Fibroblast of lung (primary cell): ENCODE results near the gene GARIN5A. TPM values are rescaled to one million over a fixed set of nuclear protein-coding genes. Genes with fewer than 3 reads are reported as not detected.
"Not testable (repeated sequence)": the region's sequence is repeated elsewhere in the genome, so short reads cannot be mapped to it uniquely, and the experiment has no call there.

Experiments
- DNase-seq, 2 donors: peaks; one replicate each; pipeline versions ENCODE4 v3.0.0 to v3.0.0-alpha.2; 2010; ENCODE audit warnings: low read depth in 2 of 2
- H2AFZ ChIP-seq: 2 replicates; pipeline ENCODE4 v1.5.1; 2012; ENCODE audit warnings: low read length, control low read depth, inconsistent platforms
- H3K27ac ChIP-seq: 2 replicates; pipeline ENCODE4 v1.5.1; 2011; ENCODE audit warnings: low read length, control low read depth; ENCODE audit not compliant: insufficient read depth
- H3K27me3 ChIP-seq: 2 replicates; pipeline ENCODE4 v1.5.1; 2011; ENCODE audit warnings: mild to moderate bottlenecking, low read length; ENCODE audit not compliant: control insufficient read depth, insufficient read depth
- H3K36me3 ChIP-seq: 2 replicates; pipeline ENCODE4 v1.5.1; 2011; ENCODE audit warnings: low read length; ENCODE audit not compliant: control insufficient read depth, insufficient read depth
- H3K4me1 ChIP-seq: 2 replicates; pipeline ENCODE4 v1.5.1; 2011; ENCODE audit warnings: low read length; ENCODE audit not compliant: control insufficient read depth, insufficient read depth; ENCODE audit errors: extremely low read depth
- H3K4me2 ChIP-seq: 2 replicates; pipeline ENCODE4 v1.5.1; 2011; ENCODE audit warnings: low read length, control low read depth; ENCODE audit not compliant: insufficient read depth; ENCODE audit errors: extremely low read depth
- H3K4me3 ChIP-seq, 4 experiments: fragments of 200-600 bp in 1 of 4; sonication (generic) in 1 of 4; replicated peaks in 1 of 4; 2 replicates each; pipeline ENCODE4 v1.5.1; 2011 to 2016; ENCODE audit warnings: low read length in 4 of 4, low read depth in 3 of 4, mild to moderate bottlenecking in 3 of 4, control low read depth in 2 of 4, inconsistent platforms in 1 of 4, mixed read lengths in 1 of 4; ENCODE audit not compliant: insufficient read depth in 1 of 4; ENCODE audit errors: control extremely low read depth in 1 of 4
- H3K79me2 ChIP-seq: 2 replicates; pipeline ENCODE4 v1.5.1; 2012; ENCODE audit warnings: mild to moderate bottlenecking, low read length, inconsistent platforms; ENCODE audit not compliant: control insufficient read depth, insufficient read depth
- H3K9ac ChIP-seq: 2 replicates; pipeline ENCODE4 v1.5.1; 2011; ENCODE audit warnings: mild to moderate bottlenecking, low read length, control low read depth; ENCODE audit not compliant: insufficient read depth
- H3K9me3 ChIP-seq: 2 replicates; pipeline ENCODE4 v1.5.1; 2012; ENCODE audit warnings: low read depth, low read length; ENCODE audit not compliant: control insufficient read depth, insufficient read depth
- H4K20me1 ChIP-seq: 2 replicates; pipeline ENCODE4 v1.5.1; 2011; ENCODE audit warnings: low read length; ENCODE audit not compliant: control insufficient read depth, insufficient read depth; ENCODE audit errors: extremely low read depth
- EZH2 ChIP-seq: IDR thresholded peaks from 2 replicates; pipeline ENCODE4 v1.5.1; 2012; ENCODE audit warnings: low read length, control low read depth, mild to moderate bottlenecking; ENCODE audit errors: missing control alignments
- polyA plus RNA-seq, 2 donors: library from polyadenylated mRNA; depleted of rRNA in 1 of 2; stranded (reverse) in 1 of 2; unstranded in 1 of 2; fragments of >200 nt; gene quantifications; 2 replicates each; pipeline ENCODE4 v1.2.1, GENCODE V29; 2011 to 2012; ENCODE audit warnings: missing spikeins in 1 of 2
- total RNA-seq: library from RNA; depleted of rRNA; stranded (reverse); fragments of >200 nt; gene quantifications from 2 replicates; pipeline ENCODE4 v1.2.1, GENCODE V29; 2014
- TF ChIP-seq, protein P1 (sequence below), 2 donors: IDR thresholded peaks in 1 of 2; conservative IDR thresholded peaks in 1 of 2; 1 replicate in 1 of 2; 2 replicates in 1 of 2; pipeline ENCODE4 v1.5.1; 2011 to 2012; ENCODE audit warnings: low read length in 2 of 2, control low read depth in 1 of 2, inconsistent platforms in 1 of 2, low read depth in 1 of 2, mild to moderate bottlenecking in 1 of 2

The GARIN5A gene
- total and polyA plus RNA-seq, 2 donors (not counting 1 experiment from before 2014, with no cell fraction given): 0.11 to 0.66 TPM

DNA sequence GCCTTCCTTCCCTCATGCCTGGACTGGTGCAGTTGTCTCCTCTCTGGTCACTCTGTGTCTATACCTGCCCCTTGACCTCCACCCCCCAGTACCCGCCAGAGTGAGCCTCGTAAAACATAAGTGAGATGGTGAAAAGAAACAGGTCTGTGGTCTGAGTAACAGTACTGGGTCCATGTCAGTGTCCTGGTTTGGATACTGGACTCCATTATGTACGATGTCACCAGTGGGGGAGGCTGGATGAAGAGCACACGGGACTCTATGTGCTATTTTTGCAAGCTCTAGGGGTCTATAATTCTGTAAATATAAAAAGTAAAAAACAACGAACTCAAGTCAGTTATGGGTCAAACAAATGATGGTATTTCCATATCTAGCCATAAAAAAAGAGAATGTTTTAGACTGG, 29.6 kb downstream of the GARIN5A start:
- Histone ChIP-seq H3K27me3 (no peaks in the 10 kb centered on the region), H3K79me2 (no peaks in the 10 kb centered on the region), H2AFZ (no peak overlapping the region), H3K9ac (no peak overlapping the region), H3K27ac (no peak overlapping the region), H4K20me1 (no peaks in the 10 kb centered on the region), H3K9me3 (no peaks in the 10 kb centered on the region), H3K4me1 (no peaks in the 10 kb centered on the region), H3K4me2 (no peak overlapping the region), H3K36me3 (no peaks in the 10 kb centered on the region), H3K4me3 (no peak overlapping the region)
- no peak for TF ChIP-seq EZH2
- TF ChIP-seq, protein P1, sequence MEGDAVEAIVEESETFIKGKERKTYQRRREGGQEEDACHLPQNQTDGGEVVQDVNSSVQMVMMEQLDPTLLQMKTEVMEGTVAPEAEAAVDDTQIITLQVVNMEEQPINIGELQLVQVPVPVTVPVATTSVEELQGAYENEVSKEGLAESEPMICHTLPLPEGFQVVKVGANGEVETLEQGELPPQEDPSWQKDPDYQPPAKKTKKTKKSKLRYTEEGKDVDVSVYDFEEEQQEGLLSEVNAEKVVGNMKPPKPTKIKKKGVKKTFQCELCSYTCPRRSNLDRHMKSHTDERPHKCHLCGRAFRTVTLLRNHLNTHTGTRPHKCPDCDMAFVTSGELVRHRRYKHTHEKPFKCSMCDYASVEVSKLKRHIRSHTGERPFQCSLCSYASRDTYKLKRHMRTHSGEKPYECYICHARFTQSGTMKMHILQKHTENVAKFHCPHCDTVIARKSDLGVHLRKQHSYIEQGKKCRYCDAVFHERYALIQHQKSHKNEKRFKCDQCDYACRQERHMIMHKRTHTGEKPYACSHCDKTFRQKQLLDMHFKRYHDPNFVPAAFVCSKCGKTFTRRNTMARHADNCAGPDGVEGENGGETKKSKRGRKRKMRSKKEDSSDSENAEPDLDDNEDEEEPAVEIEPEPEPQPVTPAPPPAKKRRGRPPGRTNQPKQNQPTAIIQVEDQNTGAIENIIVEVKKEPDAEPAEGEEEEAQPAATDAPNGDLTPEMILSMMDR (conservative IDR thresholded peaks at IDR 0.05 in 1 of 2, IDR thresholded peaks at IDR 0.05 in 1 of 2; ENCODE audit: low read depth in 1 of 2, low read length in 2 of 2): no peak
- DNase-seq: no peak

DNA sequence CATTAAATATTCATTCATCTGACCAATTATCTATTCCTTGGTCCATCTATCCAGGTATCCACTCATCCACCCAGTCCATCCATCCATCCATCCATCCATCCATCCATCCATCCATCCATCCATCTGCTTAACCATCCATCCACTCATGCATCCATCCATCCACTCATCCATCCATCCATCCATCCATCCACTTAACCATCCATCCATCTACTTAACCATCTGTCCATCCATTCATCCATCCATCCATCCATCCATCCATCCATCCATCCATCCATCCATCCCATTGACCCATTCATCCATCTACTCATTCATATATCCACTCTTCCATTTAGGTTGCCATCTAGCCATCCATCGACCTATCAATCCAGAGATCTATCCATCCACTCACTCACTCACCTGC, 32.6 kb downstream of the GARIN5A start:
- no peaks in the 10 kb centered on the region for H3K9me3 ChIP-seq
- H3K27ac ChIP-seq: no peak overlapping the region
- H4K20me1 ChIP-seq: no peaks in the 10 kb centered on the region
- no peaks in the 10 kb centered on the region for H3K4me1 ChIP-seq
- H3K27me3 ChIP-seq: no peaks in the 10 kb centered on the region
- H2AFZ ChIP-seq: no peak overlapping the region
- TF ChIP-seq, protein P1 (conservative IDR thresholded peaks at IDR 0.05 in 1 of 2, IDR thresholded peaks at IDR 0.05 in 1 of 2; ENCODE audit: low read depth in 1 of 2, low read length in 2 of 2): no peak
- TF ChIP-seq EZH2: no peak
- DNase-seq: no peak
- H3K79me2 ChIP-seq: no peaks in the 10 kb centered on the region
- H3K4me3 ChIP-seq: no peak overlapping the region
- H3K36me3 ChIP-seq: no peaks in the 10 kb centered on the region
- H3K9ac ChIP-seq: no peak overlapping the region
- no peak overlapping the region for H3K4me2 ChIP-seq

DNA sequence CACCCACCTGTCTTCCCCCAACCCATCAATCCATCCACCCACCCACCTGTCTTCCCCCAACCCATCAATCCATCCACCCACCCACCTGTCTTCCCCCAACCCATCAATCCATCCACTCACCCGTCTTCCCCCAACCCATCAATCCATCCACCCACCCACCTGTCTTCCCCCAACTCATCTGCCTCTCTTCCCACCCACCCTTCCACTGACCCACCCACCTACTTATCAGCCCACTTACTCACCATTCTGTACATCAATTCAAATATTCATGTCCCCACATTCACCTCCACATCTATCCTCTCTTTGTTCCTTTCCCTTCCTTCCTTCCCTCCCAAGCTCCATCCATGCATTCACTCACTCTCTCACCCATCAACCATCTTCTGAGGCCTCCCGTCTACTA, 37.5 kb downstream of the GARIN5A start:
- H3K4me2 ChIP-seq, H3K27me3 ChIP-seq, H4K20me1 ChIP-seq, H3K4me3 ChIP-seq, H3K27ac ChIP-seq, H3K9ac ChIP-seq, H3K9me3 ChIP-seq, H3K79me2 ChIP-seq, H2AFZ ChIP-seq, H3K4me1 ChIP-seq, DNase-seq, H3K36me3 ChIP-seq: not testable (repeated sequence)
